ENCODE data around the gene SRGAP3. TPM values are rescaled to one million over a fixed set of nuclear protein-coding genes. Genes with fewer than 3 reads are reported as not detected.

The SRGAP3 gene
- total RNA-seq, 1 experiment from 2014 or later: not detected

- Histone ChIP-seq H3K4me3 (no peak overlapping the region), H3K4me1 (no peaks in the 10 kb centered on the region), H3K27me3 (peaks cover 5% of the 10 kb centered on the region; the same call in 1 of the 2 replicates), H3K36me3 (no peaks in the 10 kb centered on the region), H3K9me3 (replicated peaks) (no peaks in the 10 kb centered on the region), H3K27ac (no peak overlapping the region)
- DNase-seq: no peak
Observed at GRCh38 chr3:9047452-9048346, 201.7 kb downstream of the SRGAP3 start.

GRCh38 chr3:9045371-9045770 is 204.1 kb downstream of the SRGAP3 start:
- no peak overlapping the region for H3K27ac ChIP-seq
- H3K4me1 ChIP-seq: no peaks in the 10 kb centered on the region
- DNase-seq: no peak
- no peaks in the 10 kb centered on the region; the same call in 1 of the 2 replicates for H3K9me3 ChIP-seq (replicated peaks)
- no peak overlapping the region for H3K4me3 ChIP-seq
- peaks cover 5% of the 10 kb centered on the region; the same call in 1 of the 2 replicates for H3K27me3 ChIP-seq
- no peaks in the 10 kb centered on the region for H3K36me3 ChIP-seq

- Histone ChIP-seq H3K27me3 (peaks cover 5% of the 10 kb centered on the region; the same call in 1 of the 2 replicates), H3K4me3 (no peak overlapping the region), H3K4me1 (no peaks in the 10 kb centered on the region), H3K9me3 (replicated peaks) (no peaks in the 10 kb centered on the region; the same call in 1 of the 2 replicates), H3K27ac (no peak overlapping the region), H3K36me3 (no peaks in the 10 kb centered on the region)
- no peak for DNase-seq
Observed at GRCh38 chr3:9043063-9043462, 206.4 kb downstream of the SRGAP3 start.

GRCh38 chr3:9041626-9042025 is 207.8 kb downstream of the SRGAP3 start:
- Histone ChIP-seq H3K36me3 (no peaks in the 10 kb centered on the region), H3K4me3 (no peak overlapping the region), H3K4me1 (peaks cover 7% of the 10 kb centered on the region; the same call in 1 of the 2 replicates), H3K27me3 (no peaks in the 10 kb centered on the region), H3K27ac (no peak overlapping the region), H3K9me3 (replicated peaks) (no peaks in the 10 kb centered on the region; the same call in 1 of the 2 replicates)
- DNase-seq: no peak

- H3K27me3 ChIP-seq: no peaks in the 10 kb centered on the region
- H3K9me3 ChIP-seq (replicated peaks): no peaks in the 10 kb centered on the region; the same call in 1 of the 2 replicates
- no peak overlapping the region for H3K4me3 ChIP-seq
- H3K4me1 ChIP-seq: peaks cover 14% of the 10 kb centered on the region
- no peak overlapping the region for H3K27ac ChIP-seq
- no peaks in the 10 kb centered on the region for H3K36me3 ChIP-seq
- no peak for DNase-seq
Observed at GRCh38 chr3:9040996-9041395, 208.4 kb downstream of the SRGAP3 start.

GRCh38 chr3:9037144-9037711 is 212.2 kb downstream of the SRGAP3 start:
- Histone ChIP-seq H3K4me3 (no peak overlapping the region), H3K4me1 (peaks cover 15% of the 10 kb centered on the region), H3K36me3 (no peaks in the 10 kb centered on the region), H3K27ac (no peak overlapping the region), H3K27me3 (no peaks in the 10 kb centered on the region), H3K9me3 (replicated peaks) (no peaks in the 10 kb centered on the region; the same call in 1 of the 2 replicates)
- no peak for DNase-seq

GRCh38 chr3:9036404-9037131 is 212.9 kb downstream of the SRGAP3 start:
- DNase-seq: peak; percentile 48 to 74
- H3K4me3 ChIP-seq: no peak overlapping the region
- H3K27me3 ChIP-seq: no peaks in the 10 kb centered on the region
- H3K9me3 ChIP-seq (replicated peaks): no peaks in the 10 kb centered on the region; the same call in 1 of the 2 replicates
- no peak overlapping the region for H3K27ac ChIP-seq
- H3K4me1 ChIP-seq: peaks cover 15% of the 10 kb centered on the region
- no peaks in the 10 kb centered on the region for H3K36me3 ChIP-seq

- Histone ChIP-seq H3K36me3 (no peaks in the 10 kb centered on the region), H3K4me3 (no peak overlapping the region), H3K4me1 (peaks cover 15% of the 10 kb centered on the region), H3K27ac (no peak overlapping the region), H3K27me3 (no peaks in the 10 kb centered on the region), H3K9me3 (replicated peaks) (no peaks in the 10 kb centered on the region; the same call in 1 of the 2 replicates)
- no peak for DNase-seq
Observed at GRCh38 chr3:9035961-9036360, 213.5 kb downstream of the SRGAP3 start.

GRCh38 chr3:9035473-9035872 is 214.0 kb downstream of the SRGAP3 start:
- Histone ChIP-seq H3K4me3 (no peak overlapping the region), H3K27ac (no peak overlapping the region), H3K27me3 (no peaks in the 10 kb centered on the region), H3K9me3 (replicated peaks) (no peaks in the 10 kb centered on the region), H3K36me3 (no peaks in the 10 kb centered on the region), H3K4me1 (peaks cover 15% of the 10 kb centered on the region)
- no peak for DNase-seq

GRCh38 chr3:9033867-9034266 is 215.6 kb downstream of the SRGAP3 start:
- Histone ChIP-seq H3K36me3 (no peaks in the 10 kb centered on the region), H3K4me1 (peaks cover 15% of the 10 kb centered on the region), H3K4me3 (no peak overlapping the region), H3K9me3 (replicated peaks) (no peaks in the 10 kb centered on the region), H3K27me3 (no peaks in the 10 kb centered on the region; the same call in 1 of the 2 replicates), H3K27ac (no peak overlapping the region)
- DNase-seq: no peak

GRCh38 chr3:9032231-9032777 is 217.1 kb downstream of the SRGAP3 start:
- Histone ChIP-seq H3K4me3 (no peak overlapping the region), H3K4me1 (peaks cover 23% of the 10 kb centered on the region), H3K36me3 (no peaks in the 10 kb centered on the region), H3K27ac (no peak overlapping the region), H3K27me3 (no peaks in the 10 kb centered on the region; the same call in 1 of the 2 replicates), H3K9me3 (replicated peaks) (no peaks in the 10 kb centered on the region)
- DNase-seq: no peak

GRCh38 chr3:9030034-9030433 is 219.4 kb downstream of the SRGAP3 start:
- Histone ChIP-seq H3K27ac (no peak overlapping the region), H3K4me3 (no peak overlapping the region)

GRCh38 chr3:9028134-9028533 is 221.3 kb downstream of the SRGAP3 start:
- Histone ChIP-seq H3K9me3 (replicated peaks) (no peaks in the 10 kb centered on the region), H3K4me3 (no peak overlapping the region), H3K4me1 (peaks cover 8% of the 10 kb centered on the region), H3K27ac (no peak overlapping the region), H3K27me3 (peaks cover 4% of the 10 kb centered on the region; the same call in 1 of the 2 replicates), H3K36me3 (no peaks in the 10 kb centered on the region)
- DNase-seq: peak; percentile 86 to 87

More at GRCh38 chr3:9030034-9030433, 219.4 kb downstream of the SRGAP3 start:
- Histone ChIP-seq H3K27me3 (peaks cover 4% of the 10 kb centered on the region; the same call in 1 of the 2 replicates), H3K9me3 (replicated peaks) (no peaks in the 10 kb centered on the region), H3K4me1 (peaks cover 8% of the 10 kb centered on the region), H3K36me3 (no peaks in the 10 kb centered on the region)
- DNase-seq: no peak

- Histone ChIP-seq H3K27ac (no peak overlapping the region), H3K9me3 (replicated peaks) (no peaks in the 10 kb centered on the region), H3K36me3 (no peaks in the 10 kb centered on the region), H3K4me1 (peaks cover 8% of the 10 kb centered on the region), H3K27me3 (peaks cover 4% of the 10 kb centered on the region; the same call in 1 of the 2 replicates), H3K4me3 (no peak overlapping the region)
- DNase-seq: peak in 1 of 2 experiments; percentile 48
Observed at GRCh38 chr3:9026320-9027045, 223.0 kb downstream of the SRGAP3 start.
